OCI-LY7 (cell line): Measurements from ENCODE around the gene RASEF.

Source experiments
- EZH2phosphoT487 ChIP-seq: fragments of 200-600 bp; sonication (generic); IDR thresholded peaks from 2 replicates; pipeline ENCODE4 v1.6.1; 2018; ENCODE audit warnings: low read depth, borderline replicate concordance, mild to moderate bottlenecking, mixed run types, antibody characterized with exemption, low read length, moderate library complexity, mixed read lengths
- TF ChIP-seq, protein P1 (sequence below): fragments of 200-600 bp; sonication (generic); conservative IDR thresholded peaks from 2 replicates; pipeline ENCODE4 v1.5.1; 2014; ENCODE audit warnings: mild to moderate bottlenecking, antibody characterized with exemption, low read length, moderate library complexity, mixed read lengths

DNA sequence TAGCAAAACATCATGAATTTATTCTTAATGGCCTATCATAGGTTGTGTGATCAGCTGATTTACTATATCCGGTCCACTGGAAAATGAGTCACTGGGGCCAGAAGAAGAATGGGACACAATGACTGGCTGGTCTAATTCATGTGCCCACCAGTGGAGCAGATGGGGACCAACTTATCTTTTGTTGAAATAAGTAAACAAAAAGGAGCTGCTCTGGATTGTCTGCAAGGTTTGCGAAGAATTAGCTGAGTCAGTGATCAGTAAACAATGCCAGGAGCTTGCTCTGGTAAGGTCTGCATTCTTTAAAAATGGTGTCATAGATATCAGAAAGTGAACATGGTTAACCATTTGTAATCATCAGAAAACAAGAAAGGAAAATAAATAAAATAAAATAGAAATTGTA, 128.0 kb downstream of the RASEF start:
- TF ChIP-seq, protein P1, sequence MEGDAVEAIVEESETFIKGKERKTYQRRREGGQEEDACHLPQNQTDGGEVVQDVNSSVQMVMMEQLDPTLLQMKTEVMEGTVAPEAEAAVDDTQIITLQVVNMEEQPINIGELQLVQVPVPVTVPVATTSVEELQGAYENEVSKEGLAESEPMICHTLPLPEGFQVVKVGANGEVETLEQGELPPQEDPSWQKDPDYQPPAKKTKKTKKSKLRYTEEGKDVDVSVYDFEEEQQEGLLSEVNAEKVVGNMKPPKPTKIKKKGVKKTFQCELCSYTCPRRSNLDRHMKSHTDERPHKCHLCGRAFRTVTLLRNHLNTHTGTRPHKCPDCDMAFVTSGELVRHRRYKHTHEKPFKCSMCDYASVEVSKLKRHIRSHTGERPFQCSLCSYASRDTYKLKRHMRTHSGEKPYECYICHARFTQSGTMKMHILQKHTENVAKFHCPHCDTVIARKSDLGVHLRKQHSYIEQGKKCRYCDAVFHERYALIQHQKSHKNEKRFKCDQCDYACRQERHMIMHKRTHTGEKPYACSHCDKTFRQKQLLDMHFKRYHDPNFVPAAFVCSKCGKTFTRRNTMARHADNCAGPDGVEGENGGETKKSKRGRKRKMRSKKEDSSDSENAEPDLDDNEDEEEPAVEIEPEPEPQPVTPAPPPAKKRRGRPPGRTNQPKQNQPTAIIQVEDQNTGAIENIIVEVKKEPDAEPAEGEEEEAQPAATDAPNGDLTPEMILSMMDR, result no peak
- no peak for TF ChIP-seq EZH2phosphoT487
